NCI-H187 (cell line): ENCODE measurements around the gene LMF1.

ENCODE experiments used
- DNase-seq, 2 experiments: peaks; one replicate each; lab custom pipeline; 2025; lab: John Stamatoyannopoulos, UW

Gene LMF1

GRCh38 chr16:881219-882097, 89.3 kb downstream of the LMF1 start:
- DNase-seq: no peak

GRCh38 chr16:880471-881171, 90.2 kb downstream of the LMF1 start:
- no peak for DNase-seq

- no peak for DNase-seq
These were observed 90.8 kb downstream of the LMF1 start for GRCh38 chr16:879986-880385.

GRCh38 chr16:879461-879861, 91.3 kb downstream of the LMF1 start:
- no peak for DNase-seq

GRCh38 chr16:878886-879285, 91.9 kb downstream of the LMF1 start:
- no peak for DNase-seq

GRCh38 chr16:878072-878784, 92.6 kb downstream of the LMF1 start:
- DNase-seq: no peak

- no peak for DNase-seq
These were observed 93.3 kb downstream of the LMF1 start for GRCh38 chr16:877242-878071.

- DNase-seq: no peak
These were observed 94.1 kb downstream of the LMF1 start for GRCh38 chr16:876523-877241.

- DNase-seq: no peak
These were observed 94.8 kb downstream of the LMF1 start for GRCh38 chr16:876041-876335.

- DNase-seq: no peak
These were observed 95.4 kb downstream of the LMF1 start for GRCh38 chr16:875182-876040.

- no peak for DNase-seq
These were observed 96.2 kb downstream of the LMF1 start for GRCh38 chr16:874366-875181.

GRCh38 chr16:873889-874288, 96.9 kb downstream of the LMF1 start:
- DNase-seq: no peak

GRCh38 chr16:873243-873661, 97.5 kb downstream of the LMF1 start:
- DNase-seq: no peak

- no peak for DNase-seq
These were observed 98.1 kb downstream of the LMF1 start for GRCh38 chr16:872436-873242.

- no peak for DNase-seq
These were observed 99.0 kb downstream of the LMF1 start for GRCh38 chr16:871562-872345.

- no peak for DNase-seq
These were observed 99.8 kb downstream of the LMF1 start for GRCh38 chr16:870856-871561.
